GM12878 (cell line): ENCODE data around the gene UBE2E2.

Source experiments
- EZH2 ChIP-seq: IDR thresholded peaks from 2 replicates; pipeline ENCODE4 v1.6.1; 2012; ENCODE audit warnings: low read depth, mild to moderate bottlenecking, control low read depth, inconsistent platforms, low read length, borderline replicate concordance; ENCODE audit not compliant: control insufficient read depth
- FOS ChIP-seq: IDR thresholded peaks from 3 replicates; pipeline ENCODE4 v1.6.1; 2011; ENCODE audit warnings: borderline replicate concordance; ENCODE audit not compliant: insufficient read length; ENCODE audit errors: extremely low read depth
- JUND ChIP-seq: IDR thresholded peaks from 2 replicates; pipeline ENCODE4 v1.6.1; 2012; ENCODE audit warnings: low read depth, mild to moderate bottlenecking, low read length, improper control_type of control experiment, moderate library complexity
- NR2C1 ChIP-seq: fragments of 450-650 bp; IDR thresholded peaks from 2 replicates; pipeline ENCODE4 v1.6.1; 2017; ENCODE audit warnings: antibody characterized with exemption, mild to moderate bottlenecking, moderate library complexity
- NR2C2 ChIP-seq: IDR thresholded peaks from 2 replicates; pipeline ENCODE4 v1.6.1; 2011; ENCODE audit warnings: borderline replicate concordance, low read depth; ENCODE audit not compliant: control insufficient read depth, insufficient read length
- TF ChIP-seq, protein P1 (sequence below), 3 experiments: IDR thresholded peaks in 2 of 3; conservative IDR thresholded peaks in 1 of 3; 2 replicates each; pipeline ENCODE4 v1.5.1; 2011; ENCODE audit warnings: low read depth in 3 of 3, low read length in 3 of 3, mild to moderate bottlenecking in 3 of 3, control low read depth in 2 of 3, moderate library complexity in 2 of 3, inconsistent platforms in 1 of 3, mixed read lengths in 1 of 3; ENCODE audit not compliant: control insufficient read depth in 2 of 3, insufficient read depth in 1 of 3; ENCODE audit errors: extremely low read depth in 1 of 3

DNA sequence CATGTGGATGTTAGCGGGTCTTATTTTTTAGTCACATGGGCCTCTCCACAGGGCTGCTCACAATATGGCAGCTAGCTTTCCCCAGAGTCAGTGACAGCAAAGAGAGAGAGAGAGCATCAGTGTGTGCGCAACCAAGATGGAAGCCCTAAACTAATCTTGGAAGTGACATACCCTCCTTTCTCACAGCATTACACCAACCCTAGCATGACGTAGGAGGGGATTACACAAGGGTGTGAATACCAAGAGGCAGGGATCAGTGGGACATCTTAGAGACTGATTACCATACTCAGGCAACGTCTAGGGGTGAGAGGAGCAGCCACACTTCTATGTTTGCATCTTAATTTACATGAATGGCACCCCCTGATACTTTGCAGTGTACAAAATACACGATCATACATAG lies 3.5 kb upstream of the UBE2E2 start:
- TF ChIP-seq FOS, result no peak
- TF ChIP-seq, protein P1, sequence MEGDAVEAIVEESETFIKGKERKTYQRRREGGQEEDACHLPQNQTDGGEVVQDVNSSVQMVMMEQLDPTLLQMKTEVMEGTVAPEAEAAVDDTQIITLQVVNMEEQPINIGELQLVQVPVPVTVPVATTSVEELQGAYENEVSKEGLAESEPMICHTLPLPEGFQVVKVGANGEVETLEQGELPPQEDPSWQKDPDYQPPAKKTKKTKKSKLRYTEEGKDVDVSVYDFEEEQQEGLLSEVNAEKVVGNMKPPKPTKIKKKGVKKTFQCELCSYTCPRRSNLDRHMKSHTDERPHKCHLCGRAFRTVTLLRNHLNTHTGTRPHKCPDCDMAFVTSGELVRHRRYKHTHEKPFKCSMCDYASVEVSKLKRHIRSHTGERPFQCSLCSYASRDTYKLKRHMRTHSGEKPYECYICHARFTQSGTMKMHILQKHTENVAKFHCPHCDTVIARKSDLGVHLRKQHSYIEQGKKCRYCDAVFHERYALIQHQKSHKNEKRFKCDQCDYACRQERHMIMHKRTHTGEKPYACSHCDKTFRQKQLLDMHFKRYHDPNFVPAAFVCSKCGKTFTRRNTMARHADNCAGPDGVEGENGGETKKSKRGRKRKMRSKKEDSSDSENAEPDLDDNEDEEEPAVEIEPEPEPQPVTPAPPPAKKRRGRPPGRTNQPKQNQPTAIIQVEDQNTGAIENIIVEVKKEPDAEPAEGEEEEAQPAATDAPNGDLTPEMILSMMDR (IDR thresholded peaks at IDR 0.05 in 2 of 3, conservative IDR thresholded peaks at IDR 0.05 in 1 of 3; ENCODE audit: control insufficient read depth in 2 of 3, extremely low read depth in 1 of 3, insufficient read depth in 1 of 3, low read depth in 3 of 3, low read length in 3 of 3), result no peak
- no peak for TF ChIP-seq EZH2
- TF ChIP-seq NR2C2, result no peak
- no peak for TF ChIP-seq JUND
- TF ChIP-seq NR2C1, result no peak
